ENCODE measurements around the gene NOTO.
A peak's percentile ranks its signal among the peaks of the same experiment; 100 is the strongest.

The NOTO gene

GRCh38 chr2:73172963-73173362 lies 29.4 kb upstream of the NOTO start:
- no peak for TF ChIP-seq CTCF (conservative IDR thresholded peaks at IDR 0.05; ENCODE audit: low read depth, low read length)
- DNase-seq (ENCODE audit: low read depth) = no peak

GRCh38 chr2:73173781-73174180 lies 28.6 kb upstream of the NOTO start:
- DNase-seq (ENCODE audit: low read depth) = no peak
- TF ChIP-seq CTCF (conservative IDR thresholded peaks at IDR 0.05; ENCODE audit: low read depth, low read length) = no peak
- no peak overlapping the region for H3K4me3 ChIP-seq (ENCODE audit: low read length)

More at GRCh38 chr2:73172963-73173362, 29.4 kb upstream of the NOTO start:
- H3K4me3 ChIP-seq (ENCODE audit: low read length) = no peak overlapping the region

DNA sequence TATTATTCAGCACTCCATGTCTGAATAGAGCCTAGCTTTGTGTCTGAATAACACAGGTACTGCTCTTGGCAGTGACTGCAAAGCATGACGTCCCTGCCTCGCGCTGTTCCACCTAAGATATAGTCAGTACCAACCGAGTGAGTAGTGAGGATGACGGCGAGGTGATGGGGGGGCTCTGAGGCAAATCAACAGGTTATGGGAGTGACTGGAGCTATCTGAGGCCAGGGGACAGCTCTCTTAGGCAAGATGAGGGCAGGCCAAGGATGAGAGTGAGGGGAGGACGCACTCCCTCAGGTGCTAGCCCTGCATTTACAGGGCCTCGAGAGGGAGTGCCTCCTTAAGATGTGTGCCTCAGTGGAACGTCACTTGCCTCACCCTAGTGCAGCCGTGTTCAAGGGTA lies 28.1 kb upstream of the NOTO start:
- no peak for DNase-seq (ENCODE audit: low read depth)
- no peak overlapping the region for H3K4me3 ChIP-seq (ENCODE audit: low read length)
- TF ChIP-seq CTCF (conservative IDR thresholded peaks at IDR 0.05; ENCODE audit: low read depth, low read length) = no peak

- H3K4me3 ChIP-seq (ENCODE audit: low read length) = peak overlapping the region; percentile 25
- DNase-seq (ENCODE audit: low read depth) = no peak
- no peak for TF ChIP-seq CTCF (conservative IDR thresholded peaks at IDR 0.05; ENCODE audit: low read depth, low read length)
Measured at GRCh38 chr2:73174941-73175662, 27.3 kb upstream of the NOTO start.

- TF ChIP-seq CTCF (conservative IDR thresholded peaks at IDR 0.05; ENCODE audit: low read depth, low read length) = peak; percentile 2
- DNase-seq (ENCODE audit: low read depth) = peak; percentile 36
- H3K4me3 ChIP-seq (ENCODE audit: low read length) = peak overlapping the region; percentile 33
Measured at GRCh38 chr2:73175663-73176204, 26.6 kb upstream of the NOTO start.

DNA sequence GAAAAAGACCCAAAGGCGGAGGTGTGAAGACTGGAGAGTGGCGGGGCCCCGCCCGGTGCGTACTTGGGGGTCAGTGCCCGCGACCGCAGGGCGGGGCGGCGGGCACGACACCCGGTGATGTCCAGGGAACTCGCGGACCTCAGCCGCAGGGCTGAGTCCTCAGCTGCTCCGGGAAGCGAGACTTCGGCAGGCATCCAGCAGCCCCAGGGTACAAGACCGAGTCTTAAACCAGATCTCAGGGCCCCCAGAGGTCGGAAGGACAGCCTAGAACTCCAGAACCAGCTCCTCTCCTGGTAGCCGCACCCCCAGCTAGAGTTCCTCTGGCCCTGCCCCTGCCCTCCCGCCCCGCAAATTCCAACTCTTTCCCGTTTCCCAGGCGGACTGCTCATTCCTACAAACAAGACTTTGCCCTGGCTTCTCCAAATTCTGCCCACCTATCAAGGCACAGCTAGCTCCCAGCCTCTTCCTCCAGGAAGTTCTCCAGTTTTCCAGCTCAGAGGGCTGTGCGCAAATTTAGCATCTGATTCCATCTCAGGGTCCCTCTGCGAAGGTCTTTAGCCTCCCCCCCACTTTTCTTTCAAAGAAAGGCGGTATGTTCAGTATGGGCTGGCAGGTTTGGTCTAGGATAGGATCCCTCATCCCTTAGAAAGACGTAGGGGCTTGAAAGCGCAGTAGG lies 26.0 kb upstream of the NOTO start:
- peak overlapping the region; percentile 61 for H3K4me3 ChIP-seq (ENCODE audit: low read length)
- no peak for DNase-seq (ENCODE audit: low read depth)
- no peak for TF ChIP-seq CTCF (conservative IDR thresholded peaks at IDR 0.05; ENCODE audit: low read depth, low read length)
